IMR-90 (cell line): ENCODE results near the gene TSPAN17. TPM values are rescaled to one million over a fixed set of nuclear protein-coding genes. Genes with fewer than 3 reads are reported as not detected.

ENCODE experiments used
- ATAC-seq: fragments of 200-7000 bp; cut with Tn5 transposase; 2 replicates; pipeline ENCODE4 v1.9.1; 2020; ENCODE audit warnings: low read depth, mild to moderate bottlenecking, moderate library complexity
- BruUV-seq: library from RNA; stranded (reverse); fragments of 400-500 nt; replicated peaks from 2 replicates; lab custom pipeline; 2021; lab: Mats Ljungman, UMichigan
- CTCF ChIA-PET: fragments of 300-600 bp; formaldehyde crosslinking; extraction: SDS; loops from one replicate; lab custom pipeline; 2021; ENCODE audit warnings: antibody characterized with exemption; lab: Yijun Ruan, JAX
- POLR2A ChIA-PET: fragments of 300-600 bp; sonication (Branson Sonifier 250); formaldehyde crosslinking; loops from one replicate; lab custom pipeline; 2022; ENCODE audit warnings: antibody characterized with exemption; ENCODE audit not compliant: unreplicated experiment; lab: Charles Lee
- DNase-seq: peaks from one replicate; pipeline ENCODE4 v3.0.0; 2013
- H2AFZ ChIP-seq: replicated peaks from 2 replicates; pipeline ENCODE3; 2013; ENCODE audit warnings: low read length, mild to moderate bottlenecking; ENCODE audit not compliant: poor library complexity
- H2AK5ac ChIP-seq: 2 replicates; pipeline ENCODE4 v1.6.1; 2013; ENCODE audit warnings: low read depth, low read length, inconsistent platforms
- H2AK9ac ChIP-seq: replicated peaks from 2 replicates; pipeline ENCODE3; 2013; ENCODE audit warnings: mild to moderate bottlenecking, low read depth, low read length, moderate library complexity; ENCODE audit not compliant: poor library complexity
- H2BK120ac ChIP-seq: 2 replicates; pipeline ENCODE4 v1.6.1; 2013; ENCODE audit warnings: low read depth, low read length, inconsistent platforms
- H2BK15ac ChIP-seq: 3 replicates; pipeline ENCODE4 v1.6.1; 2013; ENCODE audit warnings: low read depth, low read length, inconsistent platforms
- H2BK20ac ChIP-seq: 2 replicates; pipeline ENCODE4 v1.6.1; 2013; ENCODE audit warnings: low read depth, mild to moderate bottlenecking, inconsistent platforms, low read length, moderate library complexity
- H2BK5ac ChIP-seq: 2 replicates; pipeline ENCODE4 v1.6.1; 2013; ENCODE audit warnings: mild to moderate bottlenecking, low read depth, low read length, inconsistent platforms; ENCODE audit not compliant: poor library complexity, severe bottlenecking
- H3K14ac ChIP-seq: replicated peaks from 2 replicates; pipeline ENCODE4 v1.6.1; 2013; ENCODE audit warnings: low read depth, low read length, inconsistent platforms
- H3K18ac ChIP-seq: 2 replicates; pipeline ENCODE4 v1.6.1; 2013; ENCODE audit warnings: low read depth, low read length, control low read depth
- H3K23ac ChIP-seq: 2 replicates; pipeline ENCODE4 v1.6.1; 2013; ENCODE audit warnings: low read depth, low read length, inconsistent platforms
- H3K27ac ChIP-seq: 2 replicates; pipeline ENCODE4 v1.5.1; 2013; ENCODE audit warnings: mild to moderate bottlenecking, control low read depth, low read length; ENCODE audit not compliant: insufficient read depth
- H3K27me3 ChIP-seq: 2 replicates; pipeline ENCODE4 v1.6.1; 2013; ENCODE audit warnings: low read length; ENCODE audit not compliant: control insufficient read depth, insufficient read depth
- H3K36me3 ChIP-seq: 2 replicates; pipeline ENCODE4 v1.6.1; 2013; ENCODE audit warnings: low read length, mixed read lengths; ENCODE audit not compliant: control insufficient read depth, insufficient read depth
- H3K4ac ChIP-seq: 2 replicates; pipeline ENCODE4 v1.6.1; 2013; ENCODE audit warnings: low read depth, low read length, inconsistent platforms
- H3K4me1 ChIP-seq: 2 replicates; pipeline ENCODE4 v1.6.1; 2013; ENCODE audit warnings: low read length, mixed read lengths; ENCODE audit not compliant: control insufficient read depth, insufficient read depth
- H3K4me2 ChIP-seq: 2 replicates; pipeline ENCODE4 v1.6.1; 2013; ENCODE audit warnings: low read depth, mild to moderate bottlenecking, control low read depth, low read length, moderate library complexity
- H3K4me3 ChIP-seq: 2 replicates; pipeline ENCODE4 v1.5.1; 2013; ENCODE audit warnings: low read depth, mild to moderate bottlenecking, control low read depth, low read length, moderate library complexity; ENCODE audit not compliant: insufficient read depth
- H3K56ac ChIP-seq: 2 replicates; pipeline ENCODE4 v1.6.1; 2013; ENCODE audit warnings: low read length, inconsistent platforms; ENCODE audit not compliant: insufficient read depth; ENCODE audit errors: extremely low read depth
- H3K79me1 ChIP-seq, 2 experiments: 2 replicates each; pipeline ENCODE4 v1.6.1; 2013; ENCODE audit warnings: low read length in 2 of 2, inconsistent platforms in 1 of 2, low read depth in 1 of 2
- H3K9ac ChIP-seq: 2 replicates; pipeline ENCODE4 v1.6.1; 2013; ENCODE audit warnings: low read depth, low read length, control low read depth
- H3K9me1 ChIP-seq: 2 replicates; pipeline ENCODE4 v1.6.1; 2013; ENCODE audit warnings: low read length, inconsistent platforms; ENCODE audit not compliant: insufficient read depth
- H3K9me3 ChIP-seq: 2 replicates; pipeline ENCODE4 v1.6.1; 2013; ENCODE audit warnings: low read length; ENCODE audit not compliant: control insufficient read depth, insufficient read depth
- H4K20me1 ChIP-seq: 2 replicates; pipeline ENCODE4 v1.6.1; 2013; ENCODE audit warnings: low read length, inconsistent platforms; ENCODE audit not compliant: insufficient read depth
- H4K5ac ChIP-seq: 2 replicates; pipeline ENCODE4 v1.6.1; 2013; ENCODE audit warnings: mild to moderate bottlenecking, low read depth, low read length, control low read depth
- H4K8ac ChIP-seq, 2 experiments: 2 replicates each; pipeline ENCODE4 v1.6.1; 2013; ENCODE audit warnings: low read depth in 2 of 2, low read length in 2 of 2, control low read depth in 1 of 2, inconsistent platforms in 1 of 2
- H4K91ac ChIP-seq: 2 replicates; pipeline ENCODE4 v1.6.1; 2013; ENCODE audit warnings: low read depth, low read length, inconsistent platforms; ENCODE audit not compliant: insufficient read depth
- CEBPB ChIP-seq: IDR thresholded peaks from 2 replicates; pipeline ENCODE4 v1.6.1; 2012; ENCODE audit warnings: low read depth, low read length, improper control_type of control experiment
- CHD1 ChIP-seq: IDR thresholded peaks from 2 replicates; pipeline ENCODE4 v1.6.1; 2012; ENCODE audit warnings: low read depth, low read length, improper control_type of control experiment
- FOS ChIP-seq: fragments of 150-350 bp; IDR thresholded peaks from 2 replicates; pipeline ENCODE4 v1.6.1; 2016; ENCODE audit warnings: low read depth, low read length
- MAFK ChIP-seq: IDR thresholded peaks from 2 replicates; pipeline ENCODE4 v1.6.1; 2012; ENCODE audit warnings: low read depth, low read length, improper control_type of control experiment
- MXI1 ChIP-seq: IDR thresholded peaks from 2 replicates; pipeline ENCODE4 v1.6.1; 2012; ENCODE audit warnings: low read depth, mild to moderate bottlenecking, low read length, moderate library complexity, borderline replicate concordance
- POLR2A ChIP-seq: IDR thresholded peaks from 2 replicates; pipeline ENCODE4 v1.6.1; 2012; ENCODE audit warnings: mild to moderate bottlenecking, low read depth, low read length
- RAD21 ChIP-seq: IDR thresholded peaks from 2 replicates; pipeline ENCODE4 v1.6.1; 2012; ENCODE audit warnings: low read length, improper control_type of control experiment
- RFX5 ChIP-seq: IDR thresholded peaks from 2 replicates; pipeline ENCODE4 v1.8.0; 2012; ENCODE audit warnings: low read depth, mild to moderate bottlenecking, low read length, moderate library complexity
- SMC3 ChIP-seq: fragments of 150-350 bp; IDR thresholded peaks from 2 replicates; pipeline ENCODE4 v1.6.1; 2016; ENCODE audit warnings: low read depth, mild to moderate bottlenecking, antibody characterized with exemption, low read length, moderate library complexity
- WGBS, 2 experiments: methylation state at CpG; one replicate each; pipeline versions ENCODE4 v1.1.5 to v1.1.7; 2013; ENCODE audit warnings: missing lambda C conversion rate in 2 of 2; ENCODE audit not compliant: insufficient read length in 1 of 2; ENCODE audit errors: extremely low coverage in 2 of 2; 5-methylcytosine and 5-hydroxymethylcytosine counted together
- dilution Hi-C: fragments of 300-500 bp; cut with HindIII; formaldehyde crosslinking; loops from one replicate; pipeline ENCODE4 v1.14.3; 2018; ENCODE audit warnings: low sequenced_read_pairs; ENCODE audit not compliant: unreplicated experiment
- in situ Hi-C: fragments of 300-500 bp; cut with MboI; formaldehyde crosslinking; loops from 3 replicates; pipeline ENCODE4 v1.14.3; 2019; ENCODE audit warnings: low sequenced_read_pairs, inconsistent platforms, mixed read lengths
- intact Hi-C: fragments of 100-400 bp; cut with micrococcal nuclease; formaldehyde crosslinking; loops from 2 replicates; pipeline ENCODE4 v1.10.0; 2022
- polyA plus RNA-seq, 3 experiments: library from polyadenylated mRNA; depleted of rRNA; stranded (reverse); fragments of >200 nt; gene quantifications; 2 replicates each; pipeline ENCODE4 v1.2.3, GENCODE V29; 2012; ENCODE audit warnings: low replicate concordance in 1 of 3
- total RNA-seq: library from RNA; depleted of rRNA; stranded (reverse); fragments of >200 nt; gene quantifications from 2 replicates; pipeline ENCODE4 v1.2.3, GENCODE V29; 2012
- TF ChIP-seq, protein P1 (sequence below): fragments of 150-350 bp; IDR thresholded peaks from 2 replicates; pipeline ENCODE4 v1.6.1; 2016; ENCODE audit warnings: low read depth, mild to moderate bottlenecking, low read length, moderate library complexity, borderline replicate concordance
- TF ChIP-seq, protein P2 (sequence below): conservative IDR thresholded peaks from 2 replicates; pipeline ENCODE4 v1.5.1; 2012; ENCODE audit warnings: mild to moderate bottlenecking, low read depth, low read length, improper control_type of control experiment
- TF ChIP-seq, protein P3 (sequence below): fragments of 150-350 bp; IDR thresholded peaks from 2 replicates; pipeline ENCODE4 v1.6.1; 2017; ENCODE audit warnings: mild to moderate bottlenecking, antibody characterized with exemption, low read length, low read depth

The TSPAN17 gene
- total and polyA plus RNA-seq, 2 of the 4 experiments (the other 2 are of a cell fraction), result 34.2 to 41.6 TPM

DNA sequence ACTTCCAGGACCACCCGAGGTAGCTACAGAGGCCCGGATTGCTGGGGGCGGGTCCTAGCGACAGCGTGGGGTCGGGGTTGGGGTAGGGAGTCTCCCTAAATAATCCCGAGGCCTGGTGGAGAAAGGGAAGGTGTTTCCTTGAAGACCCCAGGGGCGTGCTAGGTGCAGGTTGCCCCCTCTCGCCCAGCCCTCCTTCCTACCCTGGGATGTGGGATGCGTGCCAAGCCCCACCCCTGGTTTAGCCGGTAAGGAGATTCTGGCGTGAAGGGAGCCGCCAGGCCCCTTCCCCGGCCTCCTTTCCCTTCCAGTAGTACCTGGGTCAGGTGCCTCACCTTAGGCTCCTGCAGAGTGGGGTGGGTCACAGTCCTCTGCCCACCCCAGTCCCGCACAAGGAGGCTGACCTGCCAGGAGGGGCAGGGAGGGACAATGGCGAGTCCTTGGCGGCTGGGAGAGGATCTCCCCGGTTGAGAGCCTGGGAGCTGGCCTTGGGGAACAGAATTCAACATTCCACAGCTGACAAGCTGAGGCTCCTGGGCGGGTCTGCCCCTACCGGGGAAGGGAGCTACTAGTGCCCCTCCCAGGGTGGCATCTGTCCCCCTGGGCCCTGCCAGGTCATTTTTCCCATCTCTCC, 674 bp downstream of the TSPAN17 start:
- no peak for TF ChIP-seq CHD1
- TF ChIP-seq, protein P1, sequence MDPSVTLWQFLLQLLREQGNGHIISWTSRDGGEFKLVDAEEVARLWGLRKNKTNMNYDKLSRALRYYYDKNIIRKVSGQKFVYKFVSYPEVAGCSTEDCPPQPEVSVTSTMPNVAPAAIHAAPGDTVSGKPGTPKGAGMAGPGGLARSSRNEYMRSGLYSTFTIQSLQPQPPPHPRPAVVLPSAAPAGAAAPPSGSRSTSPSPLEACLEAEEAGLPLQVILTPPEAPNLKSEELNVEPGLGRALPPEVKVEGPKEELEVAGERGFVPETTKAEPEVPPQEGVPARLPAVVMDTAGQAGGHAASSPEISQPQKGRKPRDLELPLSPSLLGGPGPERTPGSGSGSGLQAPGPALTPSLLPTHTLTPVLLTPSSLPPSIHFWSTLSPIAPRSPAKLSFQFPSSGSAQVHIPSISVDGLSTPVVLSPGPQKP, result no peak
- no peak for TF ChIP-seq CEBPB
- TF ChIP-seq, protein P2, sequence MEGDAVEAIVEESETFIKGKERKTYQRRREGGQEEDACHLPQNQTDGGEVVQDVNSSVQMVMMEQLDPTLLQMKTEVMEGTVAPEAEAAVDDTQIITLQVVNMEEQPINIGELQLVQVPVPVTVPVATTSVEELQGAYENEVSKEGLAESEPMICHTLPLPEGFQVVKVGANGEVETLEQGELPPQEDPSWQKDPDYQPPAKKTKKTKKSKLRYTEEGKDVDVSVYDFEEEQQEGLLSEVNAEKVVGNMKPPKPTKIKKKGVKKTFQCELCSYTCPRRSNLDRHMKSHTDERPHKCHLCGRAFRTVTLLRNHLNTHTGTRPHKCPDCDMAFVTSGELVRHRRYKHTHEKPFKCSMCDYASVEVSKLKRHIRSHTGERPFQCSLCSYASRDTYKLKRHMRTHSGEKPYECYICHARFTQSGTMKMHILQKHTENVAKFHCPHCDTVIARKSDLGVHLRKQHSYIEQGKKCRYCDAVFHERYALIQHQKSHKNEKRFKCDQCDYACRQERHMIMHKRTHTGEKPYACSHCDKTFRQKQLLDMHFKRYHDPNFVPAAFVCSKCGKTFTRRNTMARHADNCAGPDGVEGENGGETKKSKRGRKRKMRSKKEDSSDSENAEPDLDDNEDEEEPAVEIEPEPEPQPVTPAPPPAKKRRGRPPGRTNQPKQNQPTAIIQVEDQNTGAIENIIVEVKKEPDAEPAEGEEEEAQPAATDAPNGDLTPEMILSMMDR, result no peak
- TF ChIP-seq MAFK, result no peak
- TF ChIP-seq, protein P3, sequence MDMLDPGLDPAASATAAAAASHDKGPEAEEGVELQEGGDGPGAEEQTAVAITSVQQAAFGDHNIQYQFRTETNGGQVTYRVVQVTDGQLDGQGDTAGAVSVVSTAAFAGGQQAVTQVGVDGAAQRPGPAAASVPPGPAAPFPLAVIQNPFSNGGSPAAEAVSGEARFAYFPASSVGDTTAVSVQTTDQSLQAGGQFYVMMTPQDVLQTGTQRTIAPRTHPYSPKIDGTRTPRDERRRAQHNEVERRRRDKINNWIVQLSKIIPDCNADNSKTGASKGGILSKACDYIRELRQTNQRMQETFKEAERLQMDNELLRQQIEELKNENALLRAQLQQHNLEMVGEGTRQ, result no peak
- no peak for TF ChIP-seq MXI1
- no peak for TF ChIP-seq FOS
- no peak for TF ChIP-seq POLR2A
- TF ChIP-seq RAD21, result no peak
- no peak for TF ChIP-seq RFX5
- no peak for TF ChIP-seq SMC3
- intact Hi-C loops, result loop anchor here (1.0 to 10.0 kb wide), 2 partner anchors 74 to 233 kb away; partner anchors contain the start of gene CLTB
- Histone ChIP-seq H3K56ac (peak overlapping the region; percentile 57; the same call in 1 of the 2 replicates), H3K4ac (peak overlapping the region; percentile 52; the same call in 1 of the 2 replicates), H3K9me1 (peaks cover 13% of the 10 kb centered on the region; the same call in 1 of the 2 replicates), H3K27ac (peak overlapping the region; percentile 51), H3K36me3 (peaks cover 3% of the 10 kb centered on the region; the same call in 1 of the 2 replicates), H4K8ac (peak overlapping the region; percentile 73 to 92; a peak in 3 of 4 replicates), H3K18ac (no peak overlapping the region; the same call in 1 of the 2 replicates), H2BK120ac (no peak overlapping the region), H2BK15ac (no peak overlapping the region), H4K5ac (no peak overlapping the region; the same call in 1 of the 2 replicates), H3K4me3 (peak overlapping the region; percentile 76), H3K79me1 (peaks cover 4 to 38% of the 10 kb centered on the region in 2 experiments), H2AK9ac (peak overlapping the region; percentile 96), H3K27me3 (no peaks in the 10 kb centered on the region; the same call in 1 of the 2 replicates), H2AFZ (peak overlapping the region; percentile 93), H2BK5ac (no peak overlapping the region), H3K9me3 (no peaks in the 10 kb centered on the region), H3K4me2 (peak overlapping the region; percentile 95), H4K20me1 (peaks cover 27% of the 10 kb centered on the region), H2AK5ac (peak overlapping the region; percentile 87), H3K9ac (peak overlapping the region; percentile 85), H2BK20ac (no peak overlapping the region), H3K14ac (peak overlapping the region; percentile 59; the same call in 1 of the 2 replicates), H3K23ac (peak overlapping the region; percentile 53; the same call in 1 of the 2 replicates), H3K4me1 (peaks cover 10% of the 10 kb centered on the region; the same call in 1 of the 2 replicates), H4K91ac (peak overlapping the region; percentile 45)
- no CpG with 5 or more reads among the region's 20 CpGs for WGBS, 2 experiments
- BruUV-seq, result no TSS peak
- ATAC-seq (peak; percentile 0; the same call in 1 of the 2 replicates), DNase-seq (no peak)
- dilution Hi-C loops, result no loop called here
- ChIA-PET CTCF (interaction anchor here (0.5 to 2.0 kb wide), 4 partner anchors 13 to 259 kb away, joined by 3 to 13 read pairs (median 5); partner anchors contain the start of genes EIF4E1B, HIGD2A, NOP16 and SNCB), POLR2A (no interaction called here)
- in situ Hi-C loops, result no loop called here
